GM12874 (cell line): Measurements from ENCODE around the gene MMP3.

ENCODE experiments used
- CTCF ChIP-seq: IDR thresholded peaks from 2 replicates; pipeline ENCODE4 v1.5.1; 2011; ENCODE audit warnings: low read depth, mild to moderate bottlenecking, control low read depth, low read length, moderate library complexity; ENCODE audit not compliant: insufficient read depth

Gene MMP3

GRCh38 chr11:102799681-102800340 lies 43.6 kb downstream of the MMP3 start:
- no peak for TF ChIP-seq CTCF

DNA sequence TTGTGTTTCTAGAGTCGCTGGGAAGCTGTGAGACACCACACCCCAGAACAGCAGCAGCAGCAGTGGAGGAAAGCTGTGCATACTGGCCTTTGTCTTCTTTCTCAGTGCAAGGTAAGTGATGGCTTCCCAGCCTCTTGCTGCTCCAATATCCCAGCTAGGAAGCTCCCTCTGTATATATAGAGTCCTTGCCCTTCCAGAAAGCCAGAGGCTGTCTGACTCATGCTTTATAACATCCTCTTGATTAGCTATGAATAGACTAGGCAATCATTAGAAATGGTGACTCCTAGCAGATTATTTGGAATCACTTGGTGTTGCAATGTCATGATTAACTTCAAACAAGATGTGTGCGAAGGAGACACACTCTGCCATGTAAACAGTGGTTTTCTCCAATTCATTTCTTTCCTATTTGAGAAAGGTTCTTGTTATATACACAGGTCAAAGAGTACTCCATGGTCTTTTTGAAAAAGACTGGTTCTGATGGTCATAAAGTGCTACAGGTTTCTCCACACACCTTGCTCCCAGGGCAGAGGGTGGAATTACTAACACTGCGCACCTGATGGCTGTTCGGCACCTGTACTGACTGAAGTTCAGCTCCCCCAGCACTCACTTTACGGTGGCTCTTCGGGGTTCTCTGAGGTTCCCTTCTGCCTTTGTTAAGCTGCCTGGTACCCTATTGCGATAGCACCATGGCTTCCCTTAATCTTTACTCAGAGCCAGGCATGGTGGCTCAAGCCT lies 45.2 kb downstream of the MMP3 start, which contains the start of gene MMP1:
Gene MMP1 (minus strand): TSS at position 149 of the 735 bp plus-strand sequence. CDS start 68 bp downstream, at position 81.
- TF ChIP-seq CTCF, result no peak

GRCh38 chr11:102794382-102794781 lies 49.0 kb downstream of the MMP3 start:
- TF ChIP-seq CTCF, result peak; percentile 59

DNA sequence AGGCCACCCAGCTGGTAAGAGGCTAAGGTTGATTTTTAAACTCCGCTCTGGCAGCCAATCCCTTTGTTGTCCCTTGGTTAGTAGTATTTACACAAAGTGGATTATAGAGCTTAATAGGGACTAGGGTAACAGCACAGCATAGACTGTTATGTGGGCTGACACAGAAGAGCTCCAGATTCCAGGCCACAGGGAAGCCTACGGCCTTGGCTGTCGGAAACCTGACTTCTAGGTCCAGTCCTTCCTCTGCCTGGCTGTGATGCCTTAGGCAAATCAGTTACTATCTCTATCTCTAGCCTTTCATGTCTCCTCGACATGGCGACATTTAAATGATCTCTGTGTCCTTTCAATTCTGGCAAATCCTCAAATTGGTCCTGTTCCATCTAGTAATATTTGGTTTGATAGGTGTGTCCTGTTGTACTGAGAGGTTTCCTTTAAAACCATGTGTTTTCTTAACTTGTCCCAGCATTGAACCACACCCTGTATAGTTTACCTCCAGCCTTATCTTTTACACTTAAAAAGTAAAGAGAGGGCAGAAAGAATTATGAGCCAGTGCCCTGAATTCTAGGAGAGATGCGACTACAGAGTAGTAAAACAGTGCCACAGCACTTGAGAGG lies 49.6 kb downstream of the MMP3 start:
- no peak for TF ChIP-seq CTCF

GRCh38 chr11:102792604-102793003 lies 50.8 kb downstream of the MMP3 start:
- no peak for TF ChIP-seq CTCF

DNA sequence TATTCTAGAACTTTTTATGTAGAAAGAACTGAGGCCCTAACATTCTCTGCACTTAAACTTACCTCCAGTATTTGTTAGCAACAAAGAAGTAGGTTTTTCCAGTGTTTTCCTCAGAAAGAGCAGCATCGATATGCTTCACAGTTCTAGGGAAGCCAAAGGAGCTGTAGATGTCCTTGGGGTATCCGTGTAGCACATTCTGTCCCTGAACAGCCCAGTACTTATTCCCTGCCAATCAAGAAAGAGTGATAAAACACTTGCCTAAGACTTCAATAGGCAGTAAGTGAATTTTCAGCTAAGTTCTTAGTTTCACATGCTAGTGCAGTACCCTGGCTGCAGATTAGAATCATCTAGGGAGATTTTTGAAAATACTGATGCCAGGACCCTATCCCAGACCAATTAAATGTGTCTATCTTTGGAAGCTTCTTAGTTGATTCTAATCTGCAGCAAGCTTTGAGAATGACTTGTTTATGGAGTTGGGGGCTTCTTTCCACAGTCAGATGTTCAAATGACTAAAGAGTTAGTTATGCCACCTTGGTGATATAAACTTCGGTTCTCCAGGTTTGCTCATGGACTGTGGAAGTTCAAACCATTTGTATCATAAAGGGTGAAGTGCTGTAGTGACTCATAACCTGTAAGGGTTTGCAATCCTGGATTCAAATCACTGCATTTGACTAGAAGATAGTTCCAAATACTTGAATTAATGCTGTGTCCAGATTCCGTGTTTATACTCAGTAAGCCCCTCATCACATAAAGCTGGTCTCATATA lies 52.0 kb downstream of the MMP3 start:
- TF ChIP-seq CTCF, result no peak
